ENCODE data around the gene CNTN6.
A peak's percentile ranks its signal among the peaks of the same experiment; 100 is the strongest.

The CNTN6 gene

DNA sequence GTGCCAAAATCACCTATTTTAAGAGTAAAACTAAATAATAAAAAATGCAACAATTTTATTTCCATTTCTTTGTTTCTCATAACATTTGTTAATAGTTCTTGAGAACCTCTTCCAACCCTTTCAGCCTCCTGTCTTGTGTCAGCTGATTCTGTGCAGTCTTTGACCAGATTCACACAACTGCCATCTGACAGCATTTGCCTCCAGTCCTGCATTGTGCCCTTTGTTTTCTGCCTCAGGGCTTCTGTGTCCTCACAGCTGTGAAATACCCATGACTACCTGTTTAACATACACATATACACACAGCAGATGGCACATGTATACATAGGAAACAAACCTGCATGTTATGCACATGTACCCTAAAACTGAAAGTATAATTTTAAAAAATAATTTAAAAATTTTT, 13.2 kb upstream of the CNTN6 start:
- no peak overlapping the region for H3K4me3 ChIP-seq (replicated peaks in 1 of 2; ENCODE audit: low read depth in 2 of 2, low read length in 2 of 2)
- TF ChIP-seq, protein P1, sequence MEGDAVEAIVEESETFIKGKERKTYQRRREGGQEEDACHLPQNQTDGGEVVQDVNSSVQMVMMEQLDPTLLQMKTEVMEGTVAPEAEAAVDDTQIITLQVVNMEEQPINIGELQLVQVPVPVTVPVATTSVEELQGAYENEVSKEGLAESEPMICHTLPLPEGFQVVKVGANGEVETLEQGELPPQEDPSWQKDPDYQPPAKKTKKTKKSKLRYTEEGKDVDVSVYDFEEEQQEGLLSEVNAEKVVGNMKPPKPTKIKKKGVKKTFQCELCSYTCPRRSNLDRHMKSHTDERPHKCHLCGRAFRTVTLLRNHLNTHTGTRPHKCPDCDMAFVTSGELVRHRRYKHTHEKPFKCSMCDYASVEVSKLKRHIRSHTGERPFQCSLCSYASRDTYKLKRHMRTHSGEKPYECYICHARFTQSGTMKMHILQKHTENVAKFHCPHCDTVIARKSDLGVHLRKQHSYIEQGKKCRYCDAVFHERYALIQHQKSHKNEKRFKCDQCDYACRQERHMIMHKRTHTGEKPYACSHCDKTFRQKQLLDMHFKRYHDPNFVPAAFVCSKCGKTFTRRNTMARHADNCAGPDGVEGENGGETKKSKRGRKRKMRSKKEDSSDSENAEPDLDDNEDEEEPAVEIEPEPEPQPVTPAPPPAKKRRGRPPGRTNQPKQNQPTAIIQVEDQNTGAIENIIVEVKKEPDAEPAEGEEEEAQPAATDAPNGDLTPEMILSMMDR (IDR thresholded peaks at IDR 0.05; ENCODE audit: low read depth, low read length), result no peak
- DNase-seq (ENCODE audit: low read depth in 2 of 2), result no peak

DNA sequence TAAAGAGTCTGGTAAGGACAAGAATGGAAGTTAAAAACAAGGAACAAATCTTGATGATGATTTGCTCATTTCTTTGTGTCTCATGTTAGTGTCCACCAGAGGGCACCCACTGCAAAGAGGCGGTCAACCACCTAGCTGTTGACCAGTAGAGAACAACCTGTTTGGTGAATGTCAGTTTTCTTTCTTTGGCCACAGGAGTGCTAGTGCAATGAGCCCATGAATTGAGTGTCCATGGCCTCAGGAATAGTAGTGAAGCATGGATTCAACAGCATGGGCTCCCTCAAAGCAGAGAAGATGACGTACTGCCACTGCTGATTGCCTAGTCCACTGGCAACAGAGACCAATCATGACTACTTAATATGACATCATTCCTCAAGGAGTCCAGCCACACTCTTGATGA, 10.7 kb upstream of the CNTN6 start:
- peak; percentile 40 to 68 for DNase-seq (ENCODE audit: low read depth in 2 of 2)
- H3K4me3 ChIP-seq (replicated peaks in 1 of 2; ENCODE audit: low read depth in 2 of 2, low read length in 2 of 2), result no peak overlapping the region
- TF ChIP-seq, protein P1 (IDR thresholded peaks at IDR 0.05; ENCODE audit: low read depth, low read length), result peak; percentile 68

DNA sequence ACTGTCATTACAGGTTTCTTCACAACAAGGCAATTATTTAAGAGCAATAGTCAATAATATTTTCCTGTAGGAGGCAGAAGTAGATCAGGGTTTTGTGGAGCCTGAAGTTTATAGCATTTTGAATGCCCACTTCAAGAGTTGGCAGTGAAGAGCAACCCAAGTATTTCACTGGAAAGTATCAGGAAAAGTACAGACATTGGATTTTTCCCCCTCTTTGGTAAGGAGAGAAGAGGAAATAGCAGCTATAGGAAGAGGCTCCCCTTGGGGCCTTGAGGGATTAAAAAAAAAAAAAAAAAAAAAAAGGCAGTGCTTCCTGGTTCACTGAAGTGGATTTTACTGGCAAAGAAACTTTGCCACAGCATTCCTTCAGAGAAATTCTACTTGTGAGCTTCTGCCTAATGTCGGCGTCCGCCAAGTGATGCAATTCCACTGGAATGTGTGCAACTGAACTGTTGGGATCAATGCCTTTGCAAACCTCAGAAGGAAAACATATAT, 5.7 kb upstream of the CNTN6 start:
- TF ChIP-seq, protein P1 (IDR thresholded peaks at IDR 0.05; ENCODE audit: low read depth, low read length), result peak; percentile 25
- H3K4me3 ChIP-seq (replicated peaks in 1 of 2; ENCODE audit: low read depth in 2 of 2, low read length in 2 of 2), result no peak overlapping the region
- peak; percentile 79 to 84 for DNase-seq (ENCODE audit: low read depth in 2 of 2)

DNA sequence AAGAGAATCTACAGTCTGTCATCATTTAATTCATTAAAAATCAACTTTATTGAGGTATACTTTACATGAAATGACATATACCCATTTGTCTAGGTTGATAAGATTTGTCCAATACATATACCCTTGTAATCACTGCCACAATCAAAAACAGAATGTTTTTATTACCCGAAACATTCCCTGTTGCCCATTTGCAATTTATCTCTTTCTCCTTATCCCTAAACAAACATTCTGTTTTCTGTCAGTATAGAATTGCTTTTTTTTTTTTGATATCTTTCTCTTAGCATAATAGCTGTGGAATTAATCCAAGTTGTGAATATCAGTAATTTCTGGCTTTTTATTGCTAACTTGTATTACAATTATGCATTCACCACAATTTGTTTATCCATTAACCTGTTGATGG, 4.3 kb upstream of the CNTN6 start:
- H3K4me3 ChIP-seq (replicated peaks in 1 of 2; ENCODE audit: low read depth in 2 of 2, low read length in 2 of 2), result no peak overlapping the region
- DNase-seq (ENCODE audit: low read depth in 2 of 2), result no peak
- TF ChIP-seq, protein P1 (IDR thresholded peaks at IDR 0.05; ENCODE audit: low read depth, low read length), result no peak

DNA sequence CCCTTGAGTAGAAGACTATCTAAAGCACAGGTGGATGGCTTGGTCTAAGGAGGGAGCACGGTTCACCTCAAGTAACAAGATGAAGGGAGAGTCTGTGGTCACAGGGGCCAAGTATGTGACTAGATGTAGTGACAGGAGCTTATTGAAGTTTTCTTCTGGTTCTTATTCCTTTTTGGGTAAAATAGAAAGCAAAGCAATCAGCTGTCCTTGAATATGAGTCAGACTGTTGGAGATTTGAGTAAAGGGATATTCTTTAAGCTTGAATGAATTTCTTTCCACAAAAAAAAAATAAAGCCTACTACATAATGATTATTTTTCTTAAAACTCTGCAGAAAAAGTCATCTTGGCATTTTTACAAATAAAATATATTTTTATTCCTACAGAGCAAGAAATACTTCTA, 1.5 kb upstream of the CNTN6 start:
- DNase-seq (ENCODE audit: low read depth in 2 of 2), result no peak
- TF ChIP-seq, protein P1 (IDR thresholded peaks at IDR 0.05; ENCODE audit: low read depth, low read length), result no peak
- no peak overlapping the region for H3K4me3 ChIP-seq (replicated peaks in 1 of 2; ENCODE audit: low read depth in 2 of 2, low read length in 2 of 2)

DNA sequence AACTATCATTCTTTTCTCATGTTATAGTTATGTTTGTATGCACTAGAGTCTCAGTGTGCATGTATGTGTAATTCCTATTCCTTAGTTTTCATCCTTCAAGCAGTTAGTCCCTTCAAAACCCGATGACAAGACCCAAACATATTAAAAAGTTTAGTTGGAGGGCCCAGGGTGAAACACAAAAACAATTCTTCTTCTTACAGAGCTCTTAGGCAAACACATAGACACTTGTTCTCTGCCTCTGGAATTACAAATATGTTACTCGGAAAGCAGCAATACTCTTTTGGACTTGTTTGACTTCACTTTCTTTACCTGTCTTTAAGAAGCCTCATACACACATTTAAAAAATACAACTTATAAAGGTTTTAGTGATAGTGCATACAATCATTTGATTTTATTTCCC, 763 bp upstream of the CNTN6 start:
- no peak for DNase-seq (ENCODE audit: low read depth in 2 of 2)
- TF ChIP-seq, protein P1 (IDR thresholded peaks at IDR 0.05; ENCODE audit: low read depth, low read length), result no peak
- no peak overlapping the region for H3K4me3 ChIP-seq (replicated peaks in 1 of 2; ENCODE audit: low read depth in 2 of 2, low read length in 2 of 2)

DNA sequence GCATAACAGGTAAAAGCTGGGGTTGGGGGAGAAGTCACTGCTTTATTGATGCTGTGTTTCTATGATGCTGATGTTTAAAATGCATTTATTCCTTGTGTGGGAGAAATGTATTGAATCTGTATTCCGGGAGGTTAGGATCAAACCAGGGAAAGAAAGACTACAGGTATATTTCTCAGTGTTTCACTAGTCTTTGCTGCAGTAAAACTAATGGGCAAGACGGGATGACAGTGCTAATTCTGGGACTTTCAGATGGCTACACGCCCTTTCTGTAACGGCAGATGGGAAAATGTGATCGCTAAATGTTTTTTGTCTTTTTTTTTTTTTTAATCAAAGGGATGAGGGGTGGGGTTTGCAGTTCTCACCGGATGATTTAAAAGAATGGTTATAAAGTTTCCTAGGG, 393 bp downstream of the CNTN6 start:
- no peak for DNase-seq (ENCODE audit: low read depth in 2 of 2)
- no peak overlapping the region for H3K4me3 ChIP-seq (replicated peaks in 1 of 2; ENCODE audit: low read depth in 2 of 2, low read length in 2 of 2)
- TF ChIP-seq, protein P1 (IDR thresholded peaks at IDR 0.05; ENCODE audit: low read depth, low read length), result no peak
